RWPE2 (cell line): ENCODE data around the gene LIPG.

ENCODE experiments used
- ATAC-seq: fragments of 200-7000 bp; cut with Tn5 transposase; 3 replicates; pipeline ENCODE4 v1.9.1; 2021; ENCODE audit warnings: low read depth
- DNase-seq: peaks from one replicate; pipeline ENCODE4 v3.0.0-alpha.2; 2020; ENCODE audit warnings: low spot score
- H3K27ac ChIP-seq: fragments of 450-650 bp; 2 replicates; pipeline ENCODE4 v1.5.1; 2017; ENCODE audit warnings: mild to moderate bottlenecking; ENCODE audit not compliant: poor library complexity, severe bottlenecking
- H3K27me3 ChIP-seq: fragments of 250-450 bp; sonication (Bioruptor Pico); 2 replicates; pipeline ENCODE4 v1.5.1; 2021; ENCODE audit warnings: mild to moderate bottlenecking, moderate library complexity; ENCODE audit not compliant: insufficient read depth, poor library complexity, severe bottlenecking
- H3K36me3 ChIP-seq: fragments of 250-450 bp; sonication (Bioruptor Pico); 2 replicates; pipeline ENCODE4 v1.5.1; 2020; ENCODE audit warnings: low read depth, mild to moderate bottlenecking, moderate library complexity
- H3K4me1 ChIP-seq: fragments of 250-450 bp; sonication (Bioruptor Pico); 2 replicates; pipeline ENCODE4 v1.5.1; 2021; ENCODE audit warnings: mild to moderate bottlenecking, moderate library complexity; ENCODE audit not compliant: insufficient read depth, poor library complexity, severe bottlenecking
- H3K4me3 ChIP-seq: fragments of 250-450 bp; sonication (Bioruptor Pico); 2 replicates; pipeline ENCODE4 v1.5.1; 2021; ENCODE audit warnings: mild to moderate bottlenecking, moderate library complexity; ENCODE audit not compliant: severe bottlenecking
- H3K9me3 ChIP-seq: fragments of 250-450 bp; sonication (Bioruptor Pico); 2 replicates; pipeline ENCODE4 v1.5.1; 2021; ENCODE audit warnings: mild to moderate bottlenecking, moderate library complexity; ENCODE audit not compliant: severe bottlenecking
- TF ChIP-seq, protein P1 (sequence below): fragments of 450-650 bp; IDR thresholded peaks from one replicate; pipeline ENCODE4 v1.5.1; 2017; ENCODE audit warnings: mild to moderate bottlenecking, moderate library complexity; ENCODE audit not compliant: poor library complexity, severe bottlenecking

The LIPG gene

DNA sequence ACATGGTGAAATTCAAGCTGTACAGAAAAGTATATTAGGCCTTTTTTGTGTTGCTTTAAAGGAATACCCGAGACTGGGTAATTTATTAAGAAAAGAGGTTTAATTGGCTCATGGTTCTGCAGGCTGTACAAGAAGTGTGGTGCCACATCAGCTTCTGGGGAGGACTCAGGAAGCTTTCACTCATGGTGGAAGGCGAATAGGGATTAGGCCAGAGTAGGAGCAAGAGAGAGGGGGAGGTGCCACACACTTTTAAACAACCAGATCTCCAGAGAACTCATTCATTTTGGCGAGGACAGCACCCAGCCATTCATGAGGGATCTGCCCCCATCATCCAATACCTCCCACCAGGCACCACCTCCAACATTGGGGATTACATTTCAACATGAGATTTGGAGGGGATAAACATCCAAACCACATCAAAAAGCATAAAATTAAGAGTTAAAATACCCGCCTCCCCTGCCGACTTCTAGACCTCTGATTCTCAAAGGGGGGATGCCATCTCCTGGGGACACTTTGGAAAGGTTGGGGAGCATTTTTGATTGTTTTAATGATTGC lies 15.1 kb upstream of the LIPG start:
- Histone ChIP-seq H3K27ac (no peak overlapping the region), H3K9me3 (no peaks in the 10 kb centered on the region), H3K4me1 (peaks cover 8% of the 10 kb centered on the region), H3K4me3 (no peak overlapping the region), H3K36me3 (no peaks in the 10 kb centered on the region), H3K27me3 (no peaks in the 10 kb centered on the region)
- ATAC-seq (no peak), DNase-seq (no peak)
- TF ChIP-seq, protein P1, sequence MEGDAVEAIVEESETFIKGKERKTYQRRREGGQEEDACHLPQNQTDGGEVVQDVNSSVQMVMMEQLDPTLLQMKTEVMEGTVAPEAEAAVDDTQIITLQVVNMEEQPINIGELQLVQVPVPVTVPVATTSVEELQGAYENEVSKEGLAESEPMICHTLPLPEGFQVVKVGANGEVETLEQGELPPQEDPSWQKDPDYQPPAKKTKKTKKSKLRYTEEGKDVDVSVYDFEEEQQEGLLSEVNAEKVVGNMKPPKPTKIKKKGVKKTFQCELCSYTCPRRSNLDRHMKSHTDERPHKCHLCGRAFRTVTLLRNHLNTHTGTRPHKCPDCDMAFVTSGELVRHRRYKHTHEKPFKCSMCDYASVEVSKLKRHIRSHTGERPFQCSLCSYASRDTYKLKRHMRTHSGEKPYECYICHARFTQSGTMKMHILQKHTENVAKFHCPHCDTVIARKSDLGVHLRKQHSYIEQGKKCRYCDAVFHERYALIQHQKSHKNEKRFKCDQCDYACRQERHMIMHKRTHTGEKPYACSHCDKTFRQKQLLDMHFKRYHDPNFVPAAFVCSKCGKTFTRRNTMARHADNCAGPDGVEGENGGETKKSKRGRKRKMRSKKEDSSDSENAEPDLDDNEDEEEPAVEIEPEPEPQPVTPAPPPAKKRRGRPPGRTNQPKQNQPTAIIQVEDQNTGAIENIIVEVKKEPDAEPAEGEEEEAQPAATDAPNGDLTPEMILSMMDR: no peak

DNA sequence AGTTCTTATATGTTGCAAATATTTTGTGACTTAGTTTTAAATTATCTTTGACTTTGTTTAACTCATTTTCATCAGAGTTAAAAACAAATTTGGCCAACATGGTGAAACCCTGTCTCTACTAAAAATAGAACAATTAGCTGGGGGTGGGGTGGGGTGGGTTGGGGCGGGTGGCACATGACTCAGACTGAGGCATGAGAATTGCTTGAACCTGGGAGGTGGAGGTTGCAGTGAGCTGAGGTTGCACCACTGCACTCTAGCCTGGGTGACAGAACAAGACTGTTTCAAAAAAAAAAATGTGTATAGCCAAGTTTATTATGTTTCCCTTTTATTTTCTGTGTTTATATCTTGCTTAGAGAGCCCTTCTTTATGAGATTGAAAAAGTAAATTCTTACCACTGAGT lies 14.2 kb upstream of the LIPG start:
- H3K4me3 ChIP-seq: no peak overlapping the region
- peaks cover 8% of the 10 kb centered on the region for H3K4me1 ChIP-seq
- no peaks in the 10 kb centered on the region for H3K27me3 ChIP-seq
- ATAC-seq (peak; percentile 58; the same call in 2 of the 3 replicates), DNase-seq (no peak)
- no peaks in the 10 kb centered on the region for H3K9me3 ChIP-seq
- no peaks in the 10 kb centered on the region for H3K36me3 ChIP-seq
- peak overlapping the region; percentile 33 for H3K27ac ChIP-seq
- TF ChIP-seq, protein P1: no peak

DNA sequence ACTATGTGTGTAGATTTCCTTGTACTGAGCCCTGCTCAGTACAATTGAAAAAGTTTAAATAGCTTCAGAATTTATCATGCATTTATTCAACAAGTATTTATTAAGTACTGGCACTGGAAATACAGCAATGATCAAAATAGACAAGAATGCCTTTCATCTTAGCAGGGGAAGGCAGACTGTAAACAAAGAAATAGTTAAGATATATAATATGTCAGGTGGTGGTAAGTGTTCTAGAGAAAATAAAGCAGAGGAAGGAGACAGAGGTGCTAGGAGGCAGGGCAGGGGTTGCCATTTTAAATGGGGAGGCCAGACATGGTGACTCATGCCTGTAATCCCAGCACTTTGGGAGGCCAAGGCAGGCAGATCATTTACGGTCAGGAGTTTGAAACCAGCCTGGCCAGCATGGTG lies 13.6 kb upstream of the LIPG start:
- Histone ChIP-seq H3K36me3 (no peaks in the 10 kb centered on the region), H3K9me3 (no peaks in the 10 kb centered on the region), H3K27me3 (no peaks in the 10 kb centered on the region), H3K27ac (peak overlapping the region; percentile 33), H3K4me3 (no peak overlapping the region), H3K4me1 (peaks cover 8% of the 10 kb centered on the region)
- peak; percentile 81 for ATAC-seq
- no peak for DNase-seq
- TF ChIP-seq, protein P1: no peak

DNA sequence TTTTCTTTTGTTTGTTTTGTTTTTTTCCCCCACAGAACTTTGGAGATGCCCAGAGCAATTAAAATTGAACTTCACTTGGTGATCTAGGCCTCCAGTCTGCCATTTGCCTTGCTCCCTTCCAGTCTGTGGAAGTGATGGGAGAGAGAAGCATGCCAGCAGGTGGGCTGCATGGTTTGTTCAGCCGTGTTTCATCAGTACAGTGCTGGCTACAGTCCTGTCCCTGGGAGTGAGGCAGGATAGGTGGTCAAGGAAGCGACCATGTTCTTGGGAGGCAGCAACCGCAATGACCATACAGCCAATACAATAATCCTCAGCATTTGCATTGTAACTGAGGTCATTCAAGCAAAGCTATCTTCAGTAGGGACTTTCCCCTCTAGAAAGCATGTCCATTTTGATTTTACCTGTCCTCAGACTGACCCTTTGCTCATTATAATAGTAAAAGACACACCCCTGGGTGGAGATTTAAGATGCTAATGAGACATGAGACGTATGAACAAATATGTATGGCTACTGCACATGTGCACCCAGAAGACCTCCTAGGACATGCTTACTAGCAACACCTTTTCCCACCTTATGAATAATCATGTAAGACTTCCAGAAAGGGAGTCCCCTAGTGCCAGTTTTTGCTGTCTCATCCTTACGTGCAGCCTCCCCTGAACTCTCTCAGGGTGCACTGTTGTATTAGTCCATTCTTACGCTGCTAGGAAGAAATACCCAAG lies 11.1 kb upstream of the LIPG start:
- no peaks in the 10 kb centered on the region for H3K9me3 ChIP-seq
- H3K4me3 ChIP-seq: no peak overlapping the region
- ATAC-seq (no peak), DNase-seq (no peak)
- no peaks in the 10 kb centered on the region for H3K27me3 ChIP-seq
- no peaks in the 10 kb centered on the region for H3K36me3 ChIP-seq
- TF ChIP-seq, protein P1: no peak
- H3K4me1 ChIP-seq: peaks cover 8% of the 10 kb centered on the region
- no peak overlapping the region for H3K27ac ChIP-seq

DNA sequence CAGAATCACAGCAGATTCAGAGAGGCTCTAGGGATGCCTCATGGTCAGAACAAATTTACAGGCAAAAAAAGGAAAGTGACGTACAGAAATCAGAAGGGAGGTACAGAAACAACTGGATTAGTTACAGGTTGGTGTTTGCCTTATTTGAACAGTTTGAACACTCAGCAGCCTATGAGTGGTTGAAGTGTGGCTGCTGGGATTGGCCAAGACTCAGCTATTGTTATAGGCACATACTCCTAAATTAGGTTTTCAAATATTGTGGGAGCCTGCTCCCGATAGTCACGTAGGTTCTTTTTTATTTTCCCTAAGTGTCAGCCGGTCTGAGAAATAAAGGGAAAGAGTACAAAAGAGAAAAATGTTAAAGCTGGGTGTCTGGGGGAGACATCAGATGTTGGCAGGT lies 8.9 kb upstream of the LIPG start:
- Histone ChIP-seq H3K4me3 (no peak overlapping the region), H3K27ac (no peak overlapping the region), H3K9me3 (no peaks in the 10 kb centered on the region), H3K36me3 (no peaks in the 10 kb centered on the region), H3K4me1 (peaks cover 6% of the 10 kb centered on the region), H3K27me3 (no peaks in the 10 kb centered on the region)
- DNase-seq (no peak), ATAC-seq (no peak)
- TF ChIP-seq, protein P1: no peak
